Stimulated activated CD8-positive, alpha-beta memory T cell treated with anti-CD3 and anti-CD28 coated beads, Interleukin-2, amount 100 ng/mL, for 48 hours (primary cell): Measurements from ENCODE around the gene USP32.

Experiments used
- DNase-seq, 2 donors: peaks; one replicate each; pipeline ENCODE4 v3.0.0-alpha.2; 2020; ENCODE audit warnings: low read depth in 2 of 2

USP32 gene

DNA sequence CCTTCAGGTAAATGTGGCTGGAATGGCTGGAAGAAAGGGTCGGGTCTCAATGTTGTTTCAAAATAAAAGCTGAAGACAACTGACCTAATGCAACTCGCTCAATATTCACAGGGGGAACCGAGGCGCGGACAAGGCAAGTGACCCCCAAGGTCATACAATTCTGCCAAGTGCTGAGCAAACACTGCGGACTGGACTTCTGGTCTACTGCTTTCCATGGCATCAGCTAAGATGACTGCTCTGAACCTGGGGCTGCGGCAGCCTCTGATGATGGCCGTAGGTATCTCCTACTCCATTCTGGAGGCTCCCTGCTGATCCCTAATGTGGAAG lies 220.2 kb downstream of the USP32 start:
- DNase-seq = no peak

DNA sequence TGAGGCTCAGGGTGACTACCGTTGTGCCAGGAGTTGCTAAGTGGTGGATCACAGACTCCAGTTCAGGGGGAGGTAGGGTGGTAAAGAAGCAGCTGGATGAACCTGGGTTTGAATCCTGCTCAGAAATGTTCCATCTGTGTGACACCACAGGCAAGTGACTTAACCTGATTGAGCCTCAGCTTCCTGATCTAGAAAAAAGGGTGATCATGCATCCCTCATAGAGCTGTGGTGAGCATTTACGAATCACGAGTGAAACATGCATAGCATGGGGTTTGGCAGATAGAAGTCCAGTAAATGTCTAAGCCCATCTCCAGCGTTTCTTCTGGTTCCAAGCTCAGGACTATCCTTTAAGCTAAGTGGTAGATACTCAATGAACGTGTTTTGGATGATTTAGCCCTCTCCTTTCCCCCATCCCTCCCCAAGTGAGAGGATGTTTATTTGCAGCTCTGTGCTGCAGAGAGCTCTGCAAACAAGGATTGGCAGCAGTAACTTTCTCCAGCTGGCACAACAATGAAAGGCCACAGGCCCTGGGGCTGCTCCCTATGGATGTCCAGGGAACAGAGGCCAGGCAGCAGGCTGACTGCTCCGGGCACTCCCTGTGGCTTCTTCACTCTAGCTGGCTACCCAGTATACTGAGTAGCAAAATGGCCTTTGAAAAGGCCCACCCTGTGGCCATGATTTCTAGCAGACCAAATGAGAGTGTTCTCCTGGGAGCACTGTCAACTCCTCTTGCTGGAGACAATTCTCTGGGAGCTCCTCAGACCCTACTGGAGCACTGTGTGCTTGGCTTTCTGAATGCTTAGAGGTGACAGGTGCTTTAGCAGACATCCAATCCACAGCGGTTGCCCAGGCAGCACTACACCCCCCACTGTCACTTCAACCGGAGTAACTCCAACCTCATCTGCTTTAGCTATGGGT lies 220.8 kb downstream of the USP32 start:
- DNase-seq = no peak

DNA sequence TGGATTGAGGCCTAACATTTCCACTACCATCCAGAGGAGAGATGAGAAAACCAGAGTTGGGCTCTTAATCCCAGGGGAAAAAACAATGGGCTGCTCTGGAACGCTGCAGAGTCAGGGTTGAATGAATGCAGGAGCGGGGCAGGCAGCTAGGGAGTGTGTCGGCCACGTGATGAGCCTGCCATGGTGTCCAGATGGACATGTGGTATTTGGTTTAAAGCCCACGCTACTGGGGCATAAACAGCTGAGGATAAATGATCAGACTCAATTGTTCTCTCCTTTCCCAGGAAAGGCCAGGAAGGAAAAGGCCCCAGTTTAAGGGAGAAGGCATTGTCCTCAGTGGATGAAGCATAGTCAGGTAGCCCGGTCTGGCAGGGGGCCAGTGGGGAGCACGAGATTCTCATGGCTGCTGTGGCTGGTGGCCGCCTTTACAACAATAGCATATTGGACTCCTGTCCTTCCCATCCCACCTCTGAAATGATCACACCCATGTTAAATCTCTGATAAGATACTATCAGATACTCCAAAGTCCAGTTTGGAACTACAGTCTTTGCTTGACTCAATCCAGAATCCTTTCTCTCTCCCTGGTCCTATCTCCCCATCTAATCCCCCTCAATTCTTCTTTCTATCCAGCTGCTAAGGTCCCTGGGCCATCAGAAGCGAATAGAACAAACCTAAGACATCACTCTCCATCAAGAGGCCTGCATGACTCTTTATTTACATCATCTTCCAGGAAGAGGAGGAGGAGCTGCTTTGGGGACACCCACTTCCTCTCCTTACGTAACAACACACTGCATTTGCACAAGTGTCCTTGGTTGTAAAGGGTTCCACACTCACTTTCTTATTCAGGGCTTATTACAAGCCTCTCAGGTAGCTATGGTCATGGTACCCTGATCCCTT lies 221.8 kb downstream of the USP32 start:
- no peak for DNase-seq

DNA sequence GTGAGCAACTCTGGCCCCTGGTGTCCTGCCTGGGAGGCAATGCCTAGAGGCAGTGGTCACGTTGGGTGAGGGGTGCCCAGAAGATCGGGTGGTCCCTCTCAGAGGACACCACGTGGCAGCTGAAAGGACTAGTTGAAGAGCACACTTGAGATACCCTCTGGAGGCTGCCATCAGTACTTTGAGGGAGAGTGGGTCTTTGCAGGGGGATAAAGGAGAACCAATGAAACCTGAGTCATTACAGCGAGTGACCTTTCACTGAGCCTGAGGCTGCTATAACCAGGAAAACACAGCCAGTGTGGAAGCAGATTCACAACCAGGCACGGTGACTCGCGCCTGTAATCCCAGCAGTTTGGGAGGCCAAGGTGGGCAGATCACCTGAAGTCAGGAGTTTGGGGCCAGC lies 223.3 kb downstream of the USP32 start:
- DNase-seq = no peak

GRCh38 chr17:60167065-60167741 lies 224.7 kb downstream of the USP32 start:
- DNase-seq = no peak

GRCh38 chr17:60165971-60166370 lies 226.0 kb downstream of the USP32 start:
- no peak for DNase-seq

DNA sequence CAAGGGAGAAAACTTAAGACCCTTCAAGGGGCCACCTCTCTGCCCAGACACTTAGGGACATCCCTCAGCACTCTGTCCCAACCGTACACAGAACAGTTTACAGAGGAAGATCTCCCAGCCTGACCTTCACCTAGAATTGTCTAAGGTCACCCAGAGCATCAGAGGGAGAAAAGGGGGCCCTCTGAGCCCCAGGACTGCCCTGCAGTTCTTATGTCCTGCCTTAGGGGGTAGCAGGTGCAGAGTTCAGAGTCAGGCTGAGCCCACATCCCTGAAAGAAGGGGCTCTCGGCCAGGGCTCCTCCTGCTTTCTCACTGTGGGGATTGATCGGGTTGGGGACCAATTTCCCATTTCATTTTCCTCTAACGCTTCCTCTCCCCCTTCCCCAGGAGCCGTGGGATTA lies 226.7 kb downstream of the USP32 start:
- DNase-seq = no peak

DNA sequence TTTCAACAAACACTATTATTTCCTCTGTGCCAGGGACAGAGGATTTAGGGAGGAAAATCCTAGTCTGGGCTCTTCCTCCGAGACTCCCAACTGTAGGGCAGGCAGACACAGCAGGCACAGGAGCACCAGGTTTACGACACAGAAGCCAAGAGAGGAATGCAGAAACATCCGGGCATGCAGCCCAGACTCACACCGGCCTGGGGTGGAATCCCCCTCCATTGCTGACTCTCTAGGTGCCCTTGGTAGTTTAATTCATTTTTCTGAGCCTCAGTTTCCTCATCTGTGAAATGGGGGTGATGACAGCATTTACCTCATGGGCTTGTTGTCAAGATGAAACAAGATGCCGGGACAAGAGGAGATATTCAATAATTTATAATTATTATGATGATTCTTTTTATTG lies 227.2 kb downstream of the USP32 start:
- no peak for DNase-seq

GRCh38 chr17:60164164-60164563 lies 227.8 kb downstream of the USP32 start:
- no peak for DNase-seq

DNA sequence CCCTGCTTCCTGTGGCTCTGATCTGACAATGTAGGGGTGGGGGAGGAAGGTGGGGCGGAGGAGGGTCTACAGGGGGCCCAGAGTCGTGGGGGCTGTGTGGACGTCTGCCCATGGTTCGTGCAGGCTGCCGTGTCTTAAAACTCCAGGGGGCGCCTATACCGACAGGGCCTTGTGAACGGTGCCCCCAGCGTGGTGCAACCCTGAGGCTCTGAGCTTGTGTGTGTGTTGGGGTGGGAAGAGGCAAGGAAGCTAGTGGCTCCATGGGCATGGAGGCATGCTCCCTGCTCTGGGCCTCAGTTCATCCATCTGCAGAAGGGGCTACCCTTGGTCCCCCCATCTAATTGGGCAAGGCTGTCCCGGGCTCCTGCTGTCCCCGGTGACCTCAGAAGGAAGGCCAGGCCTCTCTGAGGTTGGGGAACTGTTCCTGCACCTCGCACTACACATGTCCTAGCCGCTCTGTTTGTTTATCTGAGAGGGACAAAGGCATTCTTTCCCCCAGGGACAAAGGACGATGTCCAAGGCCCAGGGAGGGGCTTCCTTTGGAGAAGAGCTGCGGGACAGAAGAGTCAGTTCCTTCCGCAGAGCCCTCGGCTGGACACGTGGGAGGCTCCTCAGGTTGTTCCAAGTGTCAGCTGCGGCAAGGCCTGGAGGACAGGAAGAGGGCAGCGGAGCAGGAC lies 228.7 kb downstream of the USP32 start:
- no peak for DNase-seq

GRCh38 chr17:60161598-60162330 lies 230.2 kb downstream of the USP32 start:
- no peak for DNase-seq

GRCh38 chr17:60160829-60161501 lies 231.0 kb downstream of the USP32 start:
- DNase-seq = no peak

- DNase-seq = no peak
Observed at GRCh38 chr17:60159479-60159866, 232.5 kb downstream of the USP32 start.

GRCh38 chr17:60158751-60159478 lies 233.0 kb downstream of the USP32 start:
- DNase-seq = no peak

DNA sequence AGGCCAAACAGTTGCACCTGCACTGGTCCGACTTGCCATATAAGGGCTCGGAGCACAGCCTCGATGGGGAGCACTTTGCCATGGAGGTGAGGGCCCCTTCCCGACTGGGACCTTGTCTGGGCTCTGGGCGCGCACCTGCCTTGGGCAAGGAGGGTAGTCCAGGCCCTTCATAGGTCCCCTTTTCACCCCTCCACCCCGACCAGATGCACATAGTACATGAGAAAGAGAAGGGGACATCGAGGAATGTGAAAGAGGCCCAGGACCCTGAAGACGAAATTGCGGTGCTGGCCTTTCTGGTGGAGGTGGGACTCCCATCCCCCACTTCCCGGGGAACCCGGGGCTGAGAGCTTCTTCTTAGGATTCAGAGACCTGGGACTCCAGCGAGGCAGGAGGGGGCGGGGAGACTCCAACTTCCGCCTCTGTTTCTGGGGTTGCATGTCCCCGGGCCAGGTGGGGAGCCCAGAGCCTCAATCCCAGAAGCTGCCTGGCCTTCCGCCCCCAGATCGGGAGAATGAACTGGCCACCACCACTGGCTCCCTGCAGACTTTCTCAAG lies 234.4 kb downstream of the USP32 start:
- no peak for DNase-seq

DNA sequence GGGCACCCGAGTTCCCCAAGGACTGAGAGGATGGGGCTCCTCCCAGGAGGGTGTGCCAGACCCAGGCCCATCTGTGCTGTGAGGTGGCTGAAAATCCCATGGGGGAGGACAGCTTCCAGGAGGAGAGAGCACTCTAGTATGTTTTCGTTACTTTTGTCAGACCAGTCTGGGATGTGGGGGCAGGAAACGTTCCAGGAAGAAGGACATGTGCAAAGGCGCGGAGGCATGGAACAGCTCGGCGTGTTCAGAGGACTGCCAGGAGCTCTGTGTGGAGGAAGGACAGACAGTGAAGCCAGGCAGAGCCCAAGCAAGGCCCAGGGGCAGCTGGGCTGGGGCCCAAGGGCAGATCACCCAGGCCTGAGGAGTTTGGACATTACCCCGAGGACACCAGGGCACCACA lies 235.2 kb downstream of the USP32 start:
- no peak for DNase-seq

DNA sequence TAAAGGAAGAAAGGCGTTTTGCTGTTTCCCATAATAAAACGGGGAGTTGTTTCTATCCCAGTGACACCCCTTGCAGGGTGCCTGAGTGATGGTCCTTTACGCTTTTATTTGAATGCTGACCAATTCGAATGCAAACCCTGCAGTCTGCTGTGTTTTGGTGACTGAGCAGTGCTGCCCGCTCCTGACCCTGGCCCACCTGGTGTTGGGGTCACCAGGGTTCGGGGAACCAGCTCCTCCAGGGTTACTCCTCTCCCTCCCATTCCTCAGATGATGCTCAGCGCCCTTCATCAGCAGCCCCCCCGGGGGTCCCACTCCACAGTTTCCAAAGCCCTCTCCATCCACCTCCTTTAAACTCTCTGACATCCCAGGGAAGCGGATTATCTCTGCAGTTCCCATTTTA lies 236.1 kb downstream of the USP32 start:
- DNase-seq = no peak

DNA sequence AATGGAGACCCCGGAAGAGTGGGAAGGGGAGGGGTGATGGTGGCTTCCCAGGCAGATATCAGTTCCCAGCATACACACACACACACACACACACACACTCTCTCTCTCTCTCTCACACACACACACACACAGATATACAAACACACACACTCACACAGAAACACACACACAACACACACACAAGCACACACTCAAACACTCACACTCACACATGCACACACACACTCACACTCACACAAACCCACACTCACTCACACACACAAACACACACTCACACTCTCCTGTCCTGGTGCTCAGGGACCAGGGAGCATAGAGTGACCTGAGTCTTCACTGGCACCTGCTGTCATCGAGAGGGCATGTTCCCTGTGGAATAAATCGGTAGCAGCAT lies 236.5 kb downstream of the USP32 start:
- DNase-seq = no peak

- no peak for DNase-seq
Observed at GRCh38 chr17:60154616-60155426, 237.1 kb downstream of the USP32 start.
